Skeletal muscle tissue (tissue), 4 donors: ENCODE results near the gene TMEM147. TPM values are rescaled to one million over a fixed set of nuclear protein-coding genes. Genes with fewer than 3 reads are reported as not detected.
"Not testable (repeated sequence)": the region's sequence is repeated elsewhere in the genome, so short reads cannot be mapped to it uniquely, and the experiment has no call there.

Experiments
- H3K27ac ChIP-seq: one replicate; pipeline ENCODE4 v1.7.0; 2013; ENCODE audit warnings: mild to moderate bottlenecking, low read depth, low read length, inconsistent platforms
- H3K27me3 ChIP-seq, 3 donors: one replicate each; pipeline ENCODE4 v1.7.0; 2013; ENCODE audit warnings: low read length in 3 of 3; ENCODE audit not compliant: control insufficient read depth in 3 of 3, insufficient read depth in 3 of 3
- H3K36me3 ChIP-seq, 3 donors: one replicate each; pipeline ENCODE4 v1.7.0; 2013; ENCODE audit warnings: low read length in 3 of 3; ENCODE audit not compliant: control insufficient read depth in 3 of 3, insufficient read depth in 3 of 3
- H3K4me1 ChIP-seq, 3 donors: one replicate each; pipeline ENCODE4 v1.7.0; 2013; ENCODE audit warnings: low read length in 3 of 3, mild to moderate bottlenecking in 3 of 3; ENCODE audit not compliant: control insufficient read depth in 3 of 3, insufficient read depth in 3 of 3
- H3K4me3 ChIP-seq, 3 donors: one replicate each; pipeline ENCODE4 v1.7.0; 2013; ENCODE audit warnings: low read length in 3 of 3
- H3K9ac ChIP-seq, 3 donors: one replicate each; pipeline ENCODE4 v1.7.0; 2013; ENCODE audit warnings: low read length in 3 of 3, mild to moderate bottlenecking in 3 of 3, moderate library complexity in 2 of 3, low read depth in 1 of 3
- H3K9me3 ChIP-seq, 3 donors: one replicate each; pipeline ENCODE4 v1.7.0; 2013; ENCODE audit warnings: low read length in 3 of 3; ENCODE audit not compliant: control insufficient read depth in 3 of 3
- total RNA-seq: library from RNA; depleted of rRNA; stranded (reverse); fragments of >200 nt; gene quantifications from one replicate; pipeline ENCODE4 v1.2.3, GENCODE V29; 2014
- donor health status: Osteomylitis.

The TMEM147 gene
- total RNA-seq, 1 donor from 2014 or later, result 55.3 TPM

GRCh38 chr19:35578707-35579106 lies 33.3 kb downstream of the TMEM147 start:
- Histone ChIP-seq H3K27me3 (peaks cover 0 to 4% (median 0%) of the 10 kb centered on the region in 3 donors), H3K4me3 (no peak overlapping the region), H3K9ac (no peak overlapping the region), H3K9me3 (peaks cover 7 to 14% (median 11%) of the 10 kb centered on the region in 3 donors), H3K4me1 (no peaks in the 10 kb centered on the region), H3K36me3 (no peaks in the 10 kb centered on the region), H3K27ac (no peak overlapping the region)

GRCh38 chr19:35582760-35583159 lies 37.3 kb downstream of the TMEM147 start:
- Histone ChIP-seq H3K4me1 (no peaks in the 10 kb centered on the region), H3K9me3 (no peaks in the 10 kb centered on the region), H3K9ac (no peak overlapping the region), H3K36me3 (no peaks in the 10 kb centered on the region), H3K27me3 (peaks cover 10 to 19% (median 16%) of the 10 kb centered on the region in 3 donors), H3K4me3 (no peak overlapping the region), H3K27ac (no peak overlapping the region)

- no peak within 1 kb of the TSS for H3K27ac ChIP-seq
Measured at GRCh38 chr19:35585848-35586247, 40.4 kb downstream of the TMEM147 start, which contains the start of gene PMIS2. Gene PMIS2 (plus strand): TSS chr19:35586173. CDS start chr19:35586260, 87 bp downstream.

GRCh38 chr19:35587321-35587720 lies 41.9 kb downstream of the TMEM147 start:
- no peaks in the 10 kb centered on the region for H3K9me3 ChIP-seq
- peaks cover 12 to 19% (median 19%) of the 10 kb centered on the region in 3 donors for H3K27me3 ChIP-seq
- H3K4me1 ChIP-seq, result no peaks in the 10 kb centered on the region
- no peak overlapping the region for H3K4me3 ChIP-seq
- H3K9ac ChIP-seq, result no peak overlapping the region
- H3K36me3 ChIP-seq, result no peaks in the 10 kb centered on the region
- H3K27ac ChIP-seq, result no peak overlapping the region

More at GRCh38 chr19:35585848-35586247, 40.4 kb downstream of the TMEM147 start, which contains the start of gene PMIS2:
- Histone ChIP-seq H3K36me3 (no peaks in the 10 kb centered on the region), H3K4me1 (no peaks in the 10 kb centered on the region), H3K4me3 (no peak within 1 kb of the TSS), H3K9me3 (no peaks in the 10 kb centered on the region), H3K9ac (no peak within 1 kb of the TSS), H3K27me3 (peaks cover 10 to 19% (median 16%) of the 10 kb centered on the region in 3 donors)

GRCh38 chr19:35590875-35591274 lies 45.4 kb downstream of the TMEM147 start:
- Histone ChIP-seq H3K36me3 (no peaks in the 10 kb centered on the region), H3K9ac (no peak overlapping the region), H3K27ac (no peak overlapping the region), H3K9me3 (no peaks in the 10 kb centered on the region), H3K27me3 (peaks cover 8 to 9% (median 8%) of the 10 kb centered on the region in 3 donors), H3K4me3 (no peak overlapping the region), H3K4me1 (no peaks in the 10 kb centered on the region)

- H3K36me3 ChIP-seq, result no peaks in the 10 kb centered on the region
- H3K4me1 ChIP-seq, result no peaks in the 10 kb centered on the region
- H3K27ac ChIP-seq, result no peak overlapping the region
- no peak overlapping the region for H3K4me3 ChIP-seq
- no peak overlapping the region for H3K9ac ChIP-seq
- no peaks in the 10 kb centered on the region for H3K9me3 ChIP-seq
- H3K27me3 ChIP-seq, result peaks cover 0 to 4% (median 3%) of the 10 kb centered on the region in 3 donors
Measured at GRCh38 chr19:35592226-35592625, 46.8 kb downstream of the TMEM147 start.

GRCh38 chr19:35595026-35595425 lies 49.6 kb downstream of the TMEM147 start:
- not testable (repeated sequence) for H3K36me3 ChIP-seq, H3K4me3 ChIP-seq, H3K27me3 ChIP-seq, H3K9ac ChIP-seq, H3K4me1 ChIP-seq, H3K27ac ChIP-seq, H3K9me3 ChIP-seq

GRCh38 chr19:35595928-35596327 lies 50.5 kb downstream of the TMEM147 start:
- Histone ChIP-seq H3K27ac (no peak overlapping the region), H3K27me3 (peaks cover 0 to 4% (median 3%) of the 10 kb centered on the region in 3 donors), H3K9ac (no peak overlapping the region), H3K4me1 (no peaks in the 10 kb centered on the region), H3K4me3 (no peak overlapping the region), H3K9me3 (no peaks in the 10 kb centered on the region), H3K36me3 (no peaks in the 10 kb centered on the region)

- Histone ChIP-seq H3K36me3 (no peaks in the 10 kb centered on the region), H3K4me1 (no peaks in the 10 kb centered on the region), H3K9ac (no peak overlapping the region), H3K27ac (no peak overlapping the region), H3K9me3 (no peaks in the 10 kb centered on the region), H3K4me3 (no peak overlapping the region), H3K27me3 (peaks cover 0 to 4% (median 3%) of the 10 kb centered on the region in 3 donors)
Measured at GRCh38 chr19:35596366-35596999, 51.1 kb downstream of the TMEM147 start.
